IMR-90 (cell line): ENCODE data around the gene OPCML. TPM values are rescaled to one million over a fixed set of nuclear protein-coding genes. Genes with fewer than 3 reads are reported as not detected.

ENCODE experiments used
- ATAC-seq: fragments of 200-7000 bp; cut with Tn5 transposase; 2 replicates; pipeline ENCODE4 v1.9.1; 2020; ENCODE audit warnings: low read depth, mild to moderate bottlenecking, moderate library complexity
- BruUV-seq: library from RNA; stranded (reverse); fragments of 400-500 nt; replicated peaks from 2 replicates; lab custom pipeline; 2021; lab: Mats Ljungman, UMichigan
- CTCF ChIA-PET: fragments of 300-600 bp; formaldehyde crosslinking; extraction: SDS; loops from one replicate; lab custom pipeline; 2021; ENCODE audit warnings: antibody characterized with exemption; lab: Yijun Ruan, JAX
- POLR2A ChIA-PET: fragments of 300-600 bp; sonication (Branson Sonifier 250); formaldehyde crosslinking; loops from one replicate; lab custom pipeline; 2022; ENCODE audit warnings: antibody characterized with exemption; ENCODE audit not compliant: unreplicated experiment; lab: Charles Lee
- DNase-seq: peaks from one replicate; pipeline ENCODE4 v3.0.0; 2013
- H2AFZ ChIP-seq: replicated peaks from 2 replicates; pipeline ENCODE3; 2013; ENCODE audit warnings: low read length, mild to moderate bottlenecking; ENCODE audit not compliant: poor library complexity
- H2AK5ac ChIP-seq: 2 replicates; pipeline ENCODE4 v1.6.1; 2013; ENCODE audit warnings: low read depth, low read length, inconsistent platforms
- H2AK9ac ChIP-seq: replicated peaks from 2 replicates; pipeline ENCODE3; 2013; ENCODE audit warnings: mild to moderate bottlenecking, low read depth, low read length, moderate library complexity; ENCODE audit not compliant: poor library complexity
- H2BK120ac ChIP-seq: 2 replicates; pipeline ENCODE4 v1.6.1; 2013; ENCODE audit warnings: low read depth, low read length, inconsistent platforms
- H2BK15ac ChIP-seq: 3 replicates; pipeline ENCODE4 v1.6.1; 2013; ENCODE audit warnings: low read depth, low read length, inconsistent platforms
- H2BK20ac ChIP-seq: 2 replicates; pipeline ENCODE4 v1.6.1; 2013; ENCODE audit warnings: low read depth, mild to moderate bottlenecking, inconsistent platforms, low read length, moderate library complexity
- H2BK5ac ChIP-seq: 2 replicates; pipeline ENCODE4 v1.6.1; 2013; ENCODE audit warnings: mild to moderate bottlenecking, low read depth, low read length, inconsistent platforms; ENCODE audit not compliant: poor library complexity, severe bottlenecking
- H3K14ac ChIP-seq: replicated peaks from 2 replicates; pipeline ENCODE4 v1.6.1; 2013; ENCODE audit warnings: low read depth, low read length, inconsistent platforms
- H3K18ac ChIP-seq: 2 replicates; pipeline ENCODE4 v1.6.1; 2013; ENCODE audit warnings: low read depth, low read length, control low read depth
- H3K23ac ChIP-seq: 2 replicates; pipeline ENCODE4 v1.6.1; 2013; ENCODE audit warnings: low read depth, low read length, inconsistent platforms
- H3K27ac ChIP-seq: 2 replicates; pipeline ENCODE4 v1.5.1; 2013; ENCODE audit warnings: mild to moderate bottlenecking, control low read depth, low read length; ENCODE audit not compliant: insufficient read depth
- H3K27me3 ChIP-seq: 2 replicates; pipeline ENCODE4 v1.6.1; 2013; ENCODE audit warnings: low read length; ENCODE audit not compliant: control insufficient read depth, insufficient read depth
- H3K36me3 ChIP-seq: 2 replicates; pipeline ENCODE4 v1.6.1; 2013; ENCODE audit warnings: low read length, mixed read lengths; ENCODE audit not compliant: control insufficient read depth, insufficient read depth
- H3K4ac ChIP-seq: 2 replicates; pipeline ENCODE4 v1.6.1; 2013; ENCODE audit warnings: low read depth, low read length, inconsistent platforms
- H3K4me1 ChIP-seq: 2 replicates; pipeline ENCODE4 v1.6.1; 2013; ENCODE audit warnings: low read length, mixed read lengths; ENCODE audit not compliant: control insufficient read depth, insufficient read depth
- H3K4me2 ChIP-seq: 2 replicates; pipeline ENCODE4 v1.6.1; 2013; ENCODE audit warnings: low read depth, mild to moderate bottlenecking, control low read depth, low read length, moderate library complexity
- H3K4me3 ChIP-seq: 2 replicates; pipeline ENCODE4 v1.5.1; 2013; ENCODE audit warnings: low read depth, mild to moderate bottlenecking, control low read depth, low read length, moderate library complexity; ENCODE audit not compliant: insufficient read depth
- H3K56ac ChIP-seq: 2 replicates; pipeline ENCODE4 v1.6.1; 2013; ENCODE audit warnings: low read length, inconsistent platforms; ENCODE audit not compliant: insufficient read depth; ENCODE audit errors: extremely low read depth
- H3K79me1 ChIP-seq, 2 experiments: 2 replicates each; pipeline ENCODE4 v1.6.1; 2013; ENCODE audit warnings: low read length in 2 of 2, inconsistent platforms in 1 of 2, low read depth in 1 of 2
- H3K9ac ChIP-seq: 2 replicates; pipeline ENCODE4 v1.6.1; 2013; ENCODE audit warnings: low read depth, low read length, control low read depth
- H3K9me1 ChIP-seq: 2 replicates; pipeline ENCODE4 v1.6.1; 2013; ENCODE audit warnings: low read length, inconsistent platforms; ENCODE audit not compliant: insufficient read depth
- H3K9me3 ChIP-seq: 2 replicates; pipeline ENCODE4 v1.6.1; 2013; ENCODE audit warnings: low read length; ENCODE audit not compliant: control insufficient read depth, insufficient read depth
- H4K20me1 ChIP-seq: 2 replicates; pipeline ENCODE4 v1.6.1; 2013; ENCODE audit warnings: low read length, inconsistent platforms; ENCODE audit not compliant: insufficient read depth
- H4K5ac ChIP-seq: 2 replicates; pipeline ENCODE4 v1.6.1; 2013; ENCODE audit warnings: mild to moderate bottlenecking, low read depth, low read length, control low read depth
- H4K8ac ChIP-seq, 2 experiments: 2 replicates each; pipeline ENCODE4 v1.6.1; 2013; ENCODE audit warnings: low read depth in 2 of 2, low read length in 2 of 2, control low read depth in 1 of 2, inconsistent platforms in 1 of 2
- H4K91ac ChIP-seq: 2 replicates; pipeline ENCODE4 v1.6.1; 2013; ENCODE audit warnings: low read depth, low read length, inconsistent platforms; ENCODE audit not compliant: insufficient read depth
- BHLHE40 ChIP-seq: fragments of 150-350 bp; IDR thresholded peaks from 2 replicates; pipeline ENCODE4 v1.6.1; 2016; ENCODE audit warnings: mild to moderate bottlenecking, low read depth, low read length
- CEBPB ChIP-seq: IDR thresholded peaks from 2 replicates; pipeline ENCODE4 v1.6.1; 2012; ENCODE audit warnings: low read depth, low read length, improper control_type of control experiment
- CHD1 ChIP-seq: IDR thresholded peaks from 2 replicates; pipeline ENCODE4 v1.6.1; 2012; ENCODE audit warnings: low read depth, low read length, improper control_type of control experiment
- MAFK ChIP-seq: IDR thresholded peaks from 2 replicates; pipeline ENCODE4 v1.6.1; 2012; ENCODE audit warnings: low read depth, low read length, improper control_type of control experiment
- MAZ ChIP-seq: IDR thresholded peaks from 2 replicates; pipeline ENCODE4 v1.6.1; 2012; ENCODE audit warnings: low read depth, mild to moderate bottlenecking, low read length, improper control_type of control experiment, moderate library complexity, borderline replicate concordance
- MXI1 ChIP-seq: IDR thresholded peaks from 2 replicates; pipeline ENCODE4 v1.6.1; 2012; ENCODE audit warnings: low read depth, mild to moderate bottlenecking, low read length, moderate library complexity, borderline replicate concordance
- NFE2L2 ChIP-seq: fragments of 150-350 bp; IDR thresholded peaks from 2 replicates; pipeline ENCODE4 v1.6.1; 2016; ENCODE audit warnings: low read depth, mild to moderate bottlenecking, low read length
- POLR2A ChIP-seq: IDR thresholded peaks from 2 replicates; pipeline ENCODE4 v1.6.1; 2012; ENCODE audit warnings: mild to moderate bottlenecking, low read depth, low read length
- RAD21 ChIP-seq: IDR thresholded peaks from 2 replicates; pipeline ENCODE4 v1.6.1; 2012; ENCODE audit warnings: low read length, improper control_type of control experiment
- RCOR1 ChIP-seq: IDR thresholded peaks from 2 replicates; pipeline ENCODE4 v1.6.1; 2012; ENCODE audit warnings: mild to moderate bottlenecking, low read length, improper control_type of control experiment; ENCODE audit not compliant: insufficient replicate concordance
- SMC3 ChIP-seq: fragments of 150-350 bp; IDR thresholded peaks from 2 replicates; pipeline ENCODE4 v1.6.1; 2016; ENCODE audit warnings: low read depth, mild to moderate bottlenecking, antibody characterized with exemption, low read length, moderate library complexity
- WGBS, 2 experiments: methylation state at CpG; one replicate each; pipeline versions ENCODE4 v1.1.5 to v1.1.7; 2013; ENCODE audit warnings: missing lambda C conversion rate in 2 of 2; ENCODE audit not compliant: insufficient read length in 1 of 2; ENCODE audit errors: extremely low coverage in 2 of 2; 5-methylcytosine and 5-hydroxymethylcytosine counted together
- dilution Hi-C: fragments of 300-500 bp; cut with HindIII; formaldehyde crosslinking; loops from one replicate; pipeline ENCODE4 v1.14.3; 2018; ENCODE audit warnings: low sequenced_read_pairs; ENCODE audit not compliant: unreplicated experiment
- in situ Hi-C: fragments of 300-500 bp; cut with MboI; formaldehyde crosslinking; loops from 3 replicates; pipeline ENCODE4 v1.14.3; 2019; ENCODE audit warnings: low sequenced_read_pairs, inconsistent platforms, mixed read lengths
- intact Hi-C: fragments of 100-400 bp; cut with micrococcal nuclease; formaldehyde crosslinking; loops from 2 replicates; pipeline ENCODE4 v1.10.0; 2022
- polyA plus RNA-seq, 3 experiments: library from polyadenylated mRNA; depleted of rRNA; stranded (reverse); fragments of >200 nt; gene quantifications; 2 replicates each; pipeline ENCODE4 v1.2.3, GENCODE V29; 2012; ENCODE audit warnings: low replicate concordance in 1 of 3
- total RNA-seq: library from RNA; depleted of rRNA; stranded (reverse); fragments of >200 nt; gene quantifications from 2 replicates; pipeline ENCODE4 v1.2.3, GENCODE V29; 2012
- TF ChIP-seq, protein P1 (sequence below): conservative IDR thresholded peaks from 2 replicates; pipeline ENCODE4 v1.5.1; 2012; ENCODE audit warnings: mild to moderate bottlenecking, low read depth, low read length, improper control_type of control experiment
- TF ChIP-seq, protein P2 (sequence below): fragments of 150-350 bp; IDR thresholded peaks from 2 replicates; pipeline ENCODE4 v1.6.1; 2017; ENCODE audit warnings: mild to moderate bottlenecking, antibody characterized with exemption, low read length, low read depth

Gene OPCML
- total and polyA plus RNA-seq, 2 of the 4 experiments (the other 2 are of a cell fraction) = under 0.01 to 2.6 TPM

DNA sequence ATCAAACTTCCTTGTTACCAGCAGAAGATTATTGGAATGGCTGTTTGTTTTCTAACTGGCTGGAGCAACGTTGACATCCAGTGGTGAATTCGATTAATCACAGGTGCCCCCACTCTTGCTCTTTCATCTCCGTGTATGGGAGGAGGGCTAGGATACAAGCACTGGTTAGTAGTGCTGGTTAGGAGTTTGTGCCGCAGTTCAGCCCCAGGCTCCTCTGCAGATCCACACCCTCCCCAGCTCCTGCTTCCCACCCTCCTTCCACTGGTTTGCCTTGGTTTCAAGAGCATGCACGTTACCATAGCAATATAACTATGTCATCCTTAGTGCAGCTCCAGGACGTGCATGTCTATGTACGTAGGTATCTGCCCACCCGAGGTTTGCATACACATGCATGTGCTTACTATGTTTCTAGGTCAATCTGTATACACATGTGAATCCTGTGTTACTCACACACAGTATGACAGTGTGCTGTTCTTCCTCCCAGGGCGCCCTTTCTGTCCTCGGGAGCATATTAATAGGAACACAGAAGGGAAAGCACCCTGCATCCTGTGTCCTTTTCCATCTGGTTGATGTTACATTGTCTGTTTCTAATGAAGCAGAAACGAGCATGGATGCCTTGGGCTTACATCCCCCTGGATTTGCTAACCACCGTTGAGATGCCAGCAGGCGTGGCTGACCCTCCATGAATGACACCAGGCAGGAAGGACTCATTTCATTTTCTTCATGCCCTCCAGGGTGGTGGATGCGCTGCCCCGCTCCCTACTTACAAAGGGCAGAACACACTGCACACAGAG is 539.3 kb downstream of the OPCML start:
- no peak for TF ChIP-seq BHLHE40
- no peak for TF ChIP-seq POLR2A
- TF ChIP-seq MXI1 = no peak
- TF ChIP-seq RCOR1 = no peak
- no peak for TF ChIP-seq CHD1
- peak; percentile 47 for TF ChIP-seq RAD21
- no peak for TF ChIP-seq NFE2L2
- no peak for TF ChIP-seq SMC3
- TF ChIP-seq, protein P1, sequence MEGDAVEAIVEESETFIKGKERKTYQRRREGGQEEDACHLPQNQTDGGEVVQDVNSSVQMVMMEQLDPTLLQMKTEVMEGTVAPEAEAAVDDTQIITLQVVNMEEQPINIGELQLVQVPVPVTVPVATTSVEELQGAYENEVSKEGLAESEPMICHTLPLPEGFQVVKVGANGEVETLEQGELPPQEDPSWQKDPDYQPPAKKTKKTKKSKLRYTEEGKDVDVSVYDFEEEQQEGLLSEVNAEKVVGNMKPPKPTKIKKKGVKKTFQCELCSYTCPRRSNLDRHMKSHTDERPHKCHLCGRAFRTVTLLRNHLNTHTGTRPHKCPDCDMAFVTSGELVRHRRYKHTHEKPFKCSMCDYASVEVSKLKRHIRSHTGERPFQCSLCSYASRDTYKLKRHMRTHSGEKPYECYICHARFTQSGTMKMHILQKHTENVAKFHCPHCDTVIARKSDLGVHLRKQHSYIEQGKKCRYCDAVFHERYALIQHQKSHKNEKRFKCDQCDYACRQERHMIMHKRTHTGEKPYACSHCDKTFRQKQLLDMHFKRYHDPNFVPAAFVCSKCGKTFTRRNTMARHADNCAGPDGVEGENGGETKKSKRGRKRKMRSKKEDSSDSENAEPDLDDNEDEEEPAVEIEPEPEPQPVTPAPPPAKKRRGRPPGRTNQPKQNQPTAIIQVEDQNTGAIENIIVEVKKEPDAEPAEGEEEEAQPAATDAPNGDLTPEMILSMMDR = peak; percentile 22; the same call in 1 of the 2 replicates
- TF ChIP-seq MAFK = no peak
- no peak for TF ChIP-seq CEBPB
- TF ChIP-seq, protein P2, sequence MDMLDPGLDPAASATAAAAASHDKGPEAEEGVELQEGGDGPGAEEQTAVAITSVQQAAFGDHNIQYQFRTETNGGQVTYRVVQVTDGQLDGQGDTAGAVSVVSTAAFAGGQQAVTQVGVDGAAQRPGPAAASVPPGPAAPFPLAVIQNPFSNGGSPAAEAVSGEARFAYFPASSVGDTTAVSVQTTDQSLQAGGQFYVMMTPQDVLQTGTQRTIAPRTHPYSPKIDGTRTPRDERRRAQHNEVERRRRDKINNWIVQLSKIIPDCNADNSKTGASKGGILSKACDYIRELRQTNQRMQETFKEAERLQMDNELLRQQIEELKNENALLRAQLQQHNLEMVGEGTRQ = no peak
- TF ChIP-seq MAZ = no peak

More for the DNA sequence above, 539.3 kb downstream of the OPCML start:
- no peak overlapping the region for H4K8ac ChIP-seq
- no peak overlapping the region for H3K4me2 ChIP-seq
- no peak overlapping the region for H3K23ac ChIP-seq
- H3K4me1 ChIP-seq = no peaks in the 10 kb centered on the region
- no peak overlapping the region for H2AK5ac ChIP-seq
- no peaks in the 10 kb centered on the region for H3K36me3 ChIP-seq
- H3K18ac ChIP-seq = no peak overlapping the region
- H4K91ac ChIP-seq = no peak overlapping the region
- no TSS peak for BruUV-seq
- CTCF ChIA-PET = no interaction called here
- H3K14ac ChIP-seq = no peak overlapping the region
- no peak overlapping the region for H3K4me3 ChIP-seq
- H3K27ac ChIP-seq = no peak overlapping the region
- in situ Hi-C loops = no loop called here
- no peak overlapping the region for H2AFZ ChIP-seq
- H2BK20ac ChIP-seq = no peak overlapping the region
- H4K5ac ChIP-seq = no peak overlapping the region
- no peak overlapping the region for H2BK15ac ChIP-seq
- dilution Hi-C loops = no loop called here
- H3K79me1 ChIP-seq = no peaks in the 10 kb centered on the region
- no peak for ATAC-seq
- no peak overlapping the region for H3K4ac ChIP-seq
- no peaks in the 10 kb centered on the region for H3K9me3 ChIP-seq
- no peaks in the 10 kb centered on the region for H3K9me1 ChIP-seq
- POLR2A ChIA-PET = no interaction called here
- H2BK5ac ChIP-seq = no peak overlapping the region
- no peak overlapping the region for H3K56ac ChIP-seq
- no peak overlapping the region for H2BK120ac ChIP-seq
- DNase-seq = peak; percentile 4
- H3K27me3 ChIP-seq = peaks cover 3% of the 10 kb centered on the region; the same call in 1 of the 2 replicates
- 26% methylated on average over 3 of the region's 15 CpGs; no CpG with 5 or more reads in 1 of the 2 experiments for WGBS, 2 experiments
- intact Hi-C loops = no loop called here
- H2AK9ac ChIP-seq = no peak overlapping the region
- H4K20me1 ChIP-seq = no peaks in the 10 kb centered on the region
- no peak overlapping the region for H3K9ac ChIP-seq
